ENCODE data around the gene ZC3H12C.
A peak's percentile ranks its signal among the peaks of the same experiment; 100 is the strongest.

ZC3H12C gene

DNA sequence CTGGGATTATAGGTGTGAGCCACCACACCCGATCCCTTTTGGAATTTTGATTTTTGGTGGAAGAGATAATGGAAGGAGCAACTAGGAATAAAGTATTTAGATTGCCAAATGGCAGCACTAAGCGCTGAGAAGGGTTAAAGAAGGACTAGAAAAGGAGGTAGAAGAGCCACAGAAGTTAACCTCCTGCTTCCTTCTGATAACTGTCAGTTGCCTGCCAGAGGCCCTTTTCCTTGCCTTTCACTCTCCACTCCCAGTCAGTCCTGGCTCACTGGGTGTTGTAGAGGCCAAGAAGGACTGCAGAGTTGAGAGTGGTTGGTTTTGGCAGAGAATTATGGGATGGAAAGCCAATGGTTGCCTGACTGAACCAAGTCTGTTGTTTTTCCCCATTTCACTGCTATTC lies 19.3 kb downstream of the ZC3H12C start:
- Histone ChIP-seq H3K14ac (ENCODE audit: low read length in 2 of 2) (no peak overlapping the region), H3K27me3 (ENCODE audit: control insufficient read depth in 1 of 2, insufficient read depth in 1 of 2, low read length in 2 of 2) (no peaks in the 10 kb centered on the region), H3K4ac (ENCODE audit: low read depth in 1 of 2, low read length in 2 of 2) (no peak overlapping the region), H2BK120ac (ENCODE audit: low read depth, low read length) (no peak overlapping the region), H2AK5ac (ENCODE audit: low read length, severe bottlenecking) (no peak overlapping the region), H3K9me3 (ENCODE audit: control insufficient read depth, low read length) (no peaks in the 10 kb centered on the region), H3K27ac (ENCODE audit: low read length, poor library complexity, severe bottlenecking) (no peak overlapping the region), H3K4me3 (ENCODE audit: insufficient read depth in 1 of 2, low read depth in 1 of 2, low read length in 2 of 2) (no peak overlapping the region), H3K36me3 (ENCODE audit: control insufficient read depth in 1 of 2, insufficient read depth in 2 of 2, low read depth in 1 of 2, low read length in 2 of 2) (peaks cover 0 to 4% of the 10 kb centered on the region in 2 experiments), H3K23ac (ENCODE audit: low read length in 2 of 2) (no peak overlapping the region), H2BK12ac (ENCODE audit: low read length in 2 of 2) (no peak overlapping the region), H3K4me2 (ENCODE audit: low read length, poor library complexity, severe bottlenecking) (no peak overlapping the region), H2AFZ (ENCODE audit: low read depth, low read length) (no peak overlapping the region), H2BK15ac (ENCODE audit: low read depth, poor library complexity, severe bottlenecking) (no peak overlapping the region), H3K18ac (ENCODE audit: low read depth in 1 of 2, low read length in 2 of 2) (no peak overlapping the region), H4K8ac (ENCODE audit: low read length) (no peak overlapping the region), H4K91ac (ENCODE audit: low read length) (no peak overlapping the region), H2BK5ac (ENCODE audit: low read depth, low read length, poor library complexity, severe bottlenecking) (no peak overlapping the region), H3K9ac (ENCODE audit: low read length) (no peak overlapping the region), H3K4me1 (ENCODE audit: control insufficient read depth, insufficient read depth, low read depth, low read length) (no peaks in the 10 kb centered on the region), H3K79me1 (replicated peaks; ENCODE audit: low read length, poor library complexity, severe bottlenecking) (peaks cover 24% of the 10 kb centered on the region)
- DNase-seq, result no peak
- 95% methylated on average over 2 of the region's 2 CpGs for WGBS

DNA sequence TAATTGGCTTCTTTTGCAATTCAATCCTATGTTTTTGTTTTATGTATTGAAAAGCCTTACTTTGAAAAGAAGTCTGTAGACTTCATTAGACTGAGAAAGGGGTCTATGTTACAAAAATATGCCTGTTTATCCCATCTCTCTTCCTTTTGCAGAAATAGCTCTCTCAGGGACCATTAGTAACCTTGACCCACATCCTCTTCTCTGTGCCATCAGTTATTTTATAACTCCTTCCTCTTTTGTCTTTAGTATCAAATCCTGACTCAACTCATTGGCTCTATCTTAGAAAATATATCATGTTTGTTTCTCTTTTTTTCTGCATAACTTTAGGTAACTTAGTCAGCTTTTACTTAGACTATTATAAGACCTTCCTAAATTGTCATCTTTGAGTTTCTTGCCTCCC lies 20.3 kb downstream of the ZC3H12C start:
- Histone ChIP-seq H2BK5ac (ENCODE audit: low read depth, low read length, poor library complexity, severe bottlenecking) (no peak overlapping the region), H2BK120ac (ENCODE audit: low read depth, low read length) (no peak overlapping the region), H3K9ac (ENCODE audit: low read length) (no peak overlapping the region), H4K91ac (ENCODE audit: low read length) (no peak overlapping the region), H3K9me3 (ENCODE audit: control insufficient read depth, low read length) (no peaks in the 10 kb centered on the region), H2AK5ac (ENCODE audit: low read length, severe bottlenecking) (no peak overlapping the region), H3K4me1 (ENCODE audit: control insufficient read depth, insufficient read depth, low read depth, low read length) (no peaks in the 10 kb centered on the region), H4K8ac (ENCODE audit: low read length) (no peak overlapping the region), H3K79me1 (replicated peaks; ENCODE audit: low read length, poor library complexity, severe bottlenecking) (peaks cover 22% of the 10 kb centered on the region), H3K18ac (ENCODE audit: low read depth in 1 of 2, low read length in 2 of 2) (no peak overlapping the region), H2AFZ (ENCODE audit: low read depth, low read length) (no peak overlapping the region), H3K4me3 (ENCODE audit: insufficient read depth in 1 of 2, low read depth in 1 of 2, low read length in 2 of 2) (no peak overlapping the region), H3K23ac (ENCODE audit: low read length in 2 of 2) (no peak overlapping the region), H3K36me3 (ENCODE audit: control insufficient read depth in 1 of 2, insufficient read depth in 2 of 2, low read depth in 1 of 2, low read length in 2 of 2) (peaks cover 0 to 4% of the 10 kb centered on the region in 2 experiments), H3K27ac (ENCODE audit: low read length, poor library complexity, severe bottlenecking) (no peak overlapping the region), H2BK12ac (ENCODE audit: low read length in 2 of 2) (no peak overlapping the region), H2BK15ac (ENCODE audit: low read depth, poor library complexity, severe bottlenecking) (no peak overlapping the region), H3K14ac (ENCODE audit: low read length in 2 of 2) (no peak overlapping the region), H3K4me2 (ENCODE audit: low read length, poor library complexity, severe bottlenecking) (no peak overlapping the region), H3K27me3 (ENCODE audit: control insufficient read depth in 1 of 2, insufficient read depth in 1 of 2, low read length in 2 of 2) (no peaks in the 10 kb centered on the region), H3K4ac (ENCODE audit: low read depth in 1 of 2, low read length in 2 of 2) (no peak overlapping the region)
- no peak for DNase-seq

GRCh38 chr11:110113973-110114372 lies 20.8 kb downstream of the ZC3H12C start:
- H3K4me2 ChIP-seq (ENCODE audit: low read length, poor library complexity, severe bottlenecking), result no peak overlapping the region
- H3K4me3 ChIP-seq (ENCODE audit: insufficient read depth in 1 of 2, low read depth in 1 of 2, low read length in 2 of 2), result no peak overlapping the region
- H3K4me1 ChIP-seq (ENCODE audit: control insufficient read depth, insufficient read depth, low read depth, low read length), result no peaks in the 10 kb centered on the region
- no peak overlapping the region for H4K91ac ChIP-seq (ENCODE audit: low read length)
- no peaks in the 10 kb centered on the region for H3K27me3 ChIP-seq (ENCODE audit: control insufficient read depth in 1 of 2, insufficient read depth in 1 of 2, low read length in 2 of 2)
- H2AFZ ChIP-seq (ENCODE audit: low read depth, low read length), result no peak overlapping the region
- H3K9ac ChIP-seq (ENCODE audit: low read length), result no peak overlapping the region
- H3K9me3 ChIP-seq (ENCODE audit: control insufficient read depth, low read length), result no peaks in the 10 kb centered on the region
- H4K8ac ChIP-seq (ENCODE audit: low read length), result no peak overlapping the region
- peak overlapping the region; percentile 31 for H2BK5ac ChIP-seq (ENCODE audit: low read depth, low read length, poor library complexity, severe bottlenecking)
- 97% methylated on average over 4 of the region's 4 CpGs for WGBS
- no peak overlapping the region for H3K14ac ChIP-seq (ENCODE audit: low read length in 2 of 2)
- no peak overlapping the region for H2BK120ac ChIP-seq (ENCODE audit: low read depth, low read length)
- H3K18ac ChIP-seq (ENCODE audit: low read depth in 1 of 2, low read length in 2 of 2), result peak overlapping the region in 1 of 2 experiments; percentile 43
- H3K4ac ChIP-seq (ENCODE audit: low read depth in 1 of 2, low read length in 2 of 2), result no peak overlapping the region
- DNase-seq, result no peak
- peaks cover 0 to 4% of the 10 kb centered on the region in 2 experiments for H3K36me3 ChIP-seq (ENCODE audit: control insufficient read depth in 1 of 2, insufficient read depth in 2 of 2, low read depth in 1 of 2, low read length in 2 of 2)
- no peak overlapping the region for H3K27ac ChIP-seq (ENCODE audit: low read length, poor library complexity, severe bottlenecking)
- no peak overlapping the region for H2AK5ac ChIP-seq (ENCODE audit: low read length, severe bottlenecking)
- no peak overlapping the region for H2BK12ac ChIP-seq (ENCODE audit: low read length in 2 of 2)
- H3K79me1 ChIP-seq (replicated peaks; ENCODE audit: low read length, poor library complexity, severe bottlenecking), result peaks cover 22% of the 10 kb centered on the region
- no peak overlapping the region for H2BK15ac ChIP-seq (ENCODE audit: low read depth, poor library complexity, severe bottlenecking)
- no peak overlapping the region for H3K23ac ChIP-seq (ENCODE audit: low read length in 2 of 2)

DNA sequence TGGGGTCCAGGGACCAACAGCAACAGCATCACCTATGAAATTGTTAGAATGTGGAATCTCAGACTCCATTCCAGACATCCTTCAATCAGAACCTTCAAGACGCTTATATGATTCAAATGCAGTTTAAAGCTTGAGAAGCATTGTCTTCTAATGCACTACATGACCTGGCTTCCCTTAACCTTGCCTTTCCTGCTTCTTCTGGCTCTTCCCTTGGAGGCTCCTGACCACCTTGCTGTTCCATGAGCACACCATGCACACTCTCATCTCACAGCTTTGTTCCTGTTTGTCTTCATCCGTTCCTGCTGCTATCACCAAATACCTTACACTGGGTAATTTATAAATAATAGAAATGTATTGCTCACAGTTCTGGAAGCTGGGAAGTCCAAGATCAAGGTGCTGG lies 26.1 kb downstream of the ZC3H12C start:
- Histone ChIP-seq H4K8ac (ENCODE audit: low read length) (no peak overlapping the region), H2AK5ac (ENCODE audit: low read length, severe bottlenecking) (no peak overlapping the region), H2BK15ac (ENCODE audit: low read depth, poor library complexity, severe bottlenecking) (no peak overlapping the region), H3K23ac (ENCODE audit: low read length in 2 of 2) (no peak overlapping the region), H4K91ac (ENCODE audit: low read length) (no peak overlapping the region), H3K4me2 (ENCODE audit: low read length, poor library complexity, severe bottlenecking) (no peak overlapping the region), H3K18ac (ENCODE audit: low read depth in 1 of 2, low read length in 2 of 2) (no peak overlapping the region), H3K27me3 (ENCODE audit: control insufficient read depth in 1 of 2, insufficient read depth in 1 of 2, low read length in 2 of 2) (no peaks in the 10 kb centered on the region), H3K4ac (ENCODE audit: low read depth in 1 of 2, low read length in 2 of 2) (no peak overlapping the region), H3K27ac (ENCODE audit: low read length, poor library complexity, severe bottlenecking) (no peak overlapping the region), H3K9ac (ENCODE audit: low read length) (no peak overlapping the region), H3K36me3 (ENCODE audit: control insufficient read depth in 1 of 2, insufficient read depth in 2 of 2, low read depth in 1 of 2, low read length in 2 of 2) (no peaks in the 10 kb centered on the region), H2AFZ (ENCODE audit: low read depth, low read length) (no peak overlapping the region), H3K14ac (ENCODE audit: low read length in 2 of 2) (no peak overlapping the region), H2BK120ac (ENCODE audit: low read depth, low read length) (no peak overlapping the region), H2BK5ac (ENCODE audit: low read depth, low read length, poor library complexity, severe bottlenecking) (no peak overlapping the region), H3K79me1 (replicated peaks; ENCODE audit: low read length, poor library complexity, severe bottlenecking) (peaks cover 17% of the 10 kb centered on the region), H2BK12ac (ENCODE audit: low read length in 2 of 2) (no peak overlapping the region), H3K4me1 (ENCODE audit: control insufficient read depth, insufficient read depth, low read depth, low read length) (no peaks in the 10 kb centered on the region), H3K4me3 (ENCODE audit: insufficient read depth in 1 of 2, low read depth in 1 of 2, low read length in 2 of 2) (no peak overlapping the region), H3K9me3 (ENCODE audit: control insufficient read depth, low read length) (no peaks in the 10 kb centered on the region)
- DNase-seq, result no peak
- WGBS, result 100% methylated on average over 1 of the region's 2 CpGs

All from mesenchymal stem cell (in vitro differentiated cells and primary cell).